HepG2 (cell line): ENCODE results near the gene DAPK3. TPM values are rescaled to one million over a fixed set of nuclear protein-coding genes. Genes with fewer than 3 reads are reported as not detected.

Experiments used
- CHD4 ChIP-seq: fragments of 200-600 bp; sonication (generic); IDR thresholded peaks from 2 replicates; pipeline ENCODE4 v1.7.0; 2017; ENCODE audit warnings: mild to moderate bottlenecking, low read length, borderline replicate concordance
- E2F1 ChIP-seq: sonication (generic); formaldehyde crosslinking; IDR thresholded peaks from 2 replicates; pipeline ENCODE4 v1.5.0; 2020; ENCODE audit warnings: missing genetic modification reagents
- EZH2 ChIP-seq: conservative IDR thresholded peaks from 2 replicates; pipeline ENCODE4 v1.6.1; 2012; ENCODE audit warnings: mild to moderate bottlenecking, low read depth, low read length, moderate library complexity
- FOXK1 ChIP-seq: sonication (generic); formaldehyde crosslinking; IDR thresholded peaks from 2 replicates; pipeline ENCODE4 v1.4.0; 2020; ENCODE audit warnings: low read depth, missing genetic modification reagents, borderline replicate concordance
- FOXO1 ChIP-seq: sonication (generic); formaldehyde crosslinking; IDR thresholded peaks from 2 replicates; pipeline ENCODE4 v1.4.0; 2020; ENCODE audit warnings: missing genetic modification reagents
- HIVEP1 ChIP-seq: sonication (generic); formaldehyde crosslinking; IDR thresholded peaks from 2 replicates; pipeline ENCODE4 v1.4.0; 2020; ENCODE audit warnings: mild to moderate bottlenecking, missing genetic modification reagents
- PLSCR1 ChIP-seq: sonication (generic); formaldehyde crosslinking; IDR thresholded peaks from 2 replicates; pipeline ENCODE4 v1.5.0; 2020; ENCODE audit warnings: missing genetic modification reagents, mild to moderate bottlenecking, borderline replicate concordance
- POGZ ChIP-seq: sonication (generic); formaldehyde crosslinking; IDR thresholded peaks from 2 replicates; pipeline ENCODE4 v1.4.0; 2020; ENCODE audit warnings: mild to moderate bottlenecking, missing genetic modification reagents
- SMARCC2 ChIP-seq: fragments of 450-650 bp; IDR thresholded peaks from 2 replicates; pipeline ENCODE4 v1.6.1; 2017; ENCODE audit warnings: antibody characterized with exemption, mild to moderate bottlenecking
- TBP ChIP-seq: sonication (generic); formaldehyde crosslinking; IDR thresholded peaks from 2 replicates; pipeline ENCODE4 v1.5.0; 2020; ENCODE audit warnings: missing genetic modification reagents
- XBP1 ChIP-seq: sonication (generic); formaldehyde crosslinking; IDR thresholded peaks from 2 replicates; pipeline ENCODE4 v1.5.0; 2020; ENCODE audit warnings: missing genetic modification reagents
- ZMYM2 ChIP-seq: sonication (generic); formaldehyde crosslinking; IDR thresholded peaks from 2 replicates; pipeline ENCODE4 v1.8.0; 2022; ENCODE audit warnings: mild to moderate bottlenecking, missing genetic modification reagents
- ZNF292 ChIP-seq: sonication (generic); formaldehyde crosslinking; IDR thresholded peaks from 2 replicates; pipeline ENCODE4 v1.8.1; 2022; ENCODE audit warnings: mild to moderate bottlenecking, low read depth, missing genetic modification reagents, borderline replicate concordance
- ZNF430 ChIP-seq: sonication (generic); formaldehyde crosslinking; IDR thresholded peaks from 2 replicates; pipeline ENCODE4 v1.9.0; 2021; ENCODE audit warnings: mild to moderate bottlenecking, missing genetic modification reagents
- ZNF644 ChIP-seq: IDR thresholded peaks from 2 replicates; pipeline ENCODE4 v1.6.1; 2016; ENCODE audit warnings: low read depth
- ZNF687 ChIP-seq: sonication (generic); formaldehyde crosslinking; IDR thresholded peaks from 2 replicates; pipeline ENCODE4 v1.5.1; 2020; ENCODE audit warnings: mild to moderate bottlenecking, missing genetic modification reagents, moderate library complexity
- ZNF746 ChIP-seq: sonication (generic); formaldehyde crosslinking; IDR thresholded peaks from 2 replicates; pipeline ENCODE4 v1.8.0; 2022; ENCODE audit warnings: mild to moderate bottlenecking, missing genetic modification reagents
- ZNF75D ChIP-seq: sonication (generic); formaldehyde crosslinking; IDR thresholded peaks from 2 replicates; pipeline ENCODE4 v1.8.1; 2023; ENCODE audit warnings: missing genetic modification reagents, mild to moderate bottlenecking, borderline replicate concordance
- polyA plus RNA-seq, 8 experiments: library from polyadenylated mRNA; depleted of rRNA in 3 of 8; stranded (reverse) in 7 of 8; unstranded in 1 of 8; fragments of >200 nt; fragmentation: Illumina TruSeq in 4 of 8; extraction: Trizol in 4 of 8; gene quantifications; 2 replicates each; pipeline versions ENCODE4 v1.2.1 to v1.2.3, GENCODE V29; 2011 to 2016; ENCODE audit warnings: low read depth in 4 of 8, missing spikeins in 1 of 8, mixed read lengths in 1 of 8; ENCODE audit not compliant: insufficient read depth in 1 of 8
- total RNA-seq, 5 experiments: library from RNA; depleted of rRNA; stranded (reverse); fragments of >200 nt; fragmentation: Illumina TruSeq; extraction: Trizol; gene quantifications; 2 replicates each; pipeline ENCODE4 v1.2.3, GENCODE V29; 2016; ENCODE audit warnings: low read depth in 1 of 5
- TF ChIP-seq, protein P1 (sequence below): sonication (generic); formaldehyde crosslinking; IDR thresholded peaks from 2 replicates; pipeline ENCODE4 v1.4.0; 2020; ENCODE audit warnings: missing genetic modification reagents; ENCODE audit errors: not compliant biosample characterization
- TF ChIP-seq, protein P2 (sequence below): sonication (generic); formaldehyde crosslinking; IDR thresholded peaks from 2 replicates; pipeline ENCODE4 v1.5.0; 2020; ENCODE audit warnings: missing genetic modification reagents

The DAPK3 gene
- total and polyA plus RNA-seq, 2 of the 13 experiments (the other 11 are each of a cell fraction or from before 2014, with no cell fraction given): 30.5 to 37.3 TPM

- no peak for TF ChIP-seq PLSCR1
- no peak for TF ChIP-seq SMARCC2
- TF ChIP-seq POGZ (CRISPR knock-in tag): no peak
- TF ChIP-seq ZNF430 (CRISPR knock-in tag): no peak
- no peak for TF ChIP-seq TBP (CRISPR knock-in tag)
- TF ChIP-seq FOXK1 (CRISPR knock-in tag): no peak
- TF ChIP-seq, protein P1, sequence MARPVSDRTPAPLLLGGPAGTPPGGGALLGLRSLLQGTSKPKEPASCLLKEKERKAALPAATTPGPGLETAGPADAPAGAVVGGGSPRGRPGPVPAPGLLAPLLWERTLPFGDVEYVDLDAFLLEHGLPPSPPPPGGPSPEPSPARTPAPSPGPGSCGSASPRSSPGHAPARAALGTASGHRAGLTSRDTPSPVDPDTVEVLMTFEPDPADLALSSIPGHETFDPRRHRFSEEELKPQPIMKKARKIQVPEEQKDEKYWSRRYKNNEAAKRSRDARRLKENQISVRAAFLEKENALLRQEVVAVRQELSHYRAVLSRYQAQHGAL: no peak
- TF ChIP-seq XBP1 (CRISPR knock-in tag): no peak
- TF ChIP-seq ZNF292: no peak
- no peak for TF ChIP-seq ZNF644 (CRISPR knock-in tag)
- TF ChIP-seq, protein P2, sequence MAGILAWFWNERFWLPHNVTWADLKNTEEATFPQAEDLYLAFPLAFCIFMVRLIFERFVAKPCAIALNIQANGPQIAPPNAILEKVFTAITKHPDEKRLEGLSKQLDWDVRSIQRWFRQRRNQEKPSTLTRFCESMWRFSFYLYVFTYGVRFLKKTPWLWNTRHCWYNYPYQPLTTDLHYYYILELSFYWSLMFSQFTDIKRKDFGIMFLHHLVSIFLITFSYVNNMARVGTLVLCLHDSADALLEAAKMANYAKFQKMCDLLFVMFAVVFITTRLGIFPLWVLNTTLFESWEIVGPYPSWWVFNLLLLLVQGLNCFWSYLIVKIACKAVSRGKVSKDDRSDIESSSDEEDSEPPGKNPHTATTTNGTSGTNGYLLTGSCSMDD (CRISPR knock-in tag): no peak
- no peak for TF ChIP-seq ZMYM2 (CRISPR knock-in tag)
- no peak for TF ChIP-seq CHD4
- no peak for TF ChIP-seq EZH2
- no peak for TF ChIP-seq E2F1
- no peak for TF ChIP-seq HIVEP1 (CRISPR knock-in tag)
- peak; percentile 47 for TF ChIP-seq ZNF687 (CRISPR knock-in tag)
- TF ChIP-seq ZNF746 (CRISPR knock-in tag): no peak
- no peak for TF ChIP-seq ZNF75D
- TF ChIP-seq FOXO1 (CRISPR knock-in tag): no peak
Measured at GRCh38 chr19:3969435-3970312, 1.2 kb downstream of the DAPK3 start (continued).
